Middle frontal gyrus (tissue), 1 donor: ENCODE measurements around the gene DNAJC8.

Source experiments
- DNase-seq: peaks from one replicate; pipeline ENCODE4 v3.0.0-alpha.2; 2015; ENCODE audit warnings: low spot score; ENCODE audit errors: extremely low spot score

DNAJC8 gene

DNA sequence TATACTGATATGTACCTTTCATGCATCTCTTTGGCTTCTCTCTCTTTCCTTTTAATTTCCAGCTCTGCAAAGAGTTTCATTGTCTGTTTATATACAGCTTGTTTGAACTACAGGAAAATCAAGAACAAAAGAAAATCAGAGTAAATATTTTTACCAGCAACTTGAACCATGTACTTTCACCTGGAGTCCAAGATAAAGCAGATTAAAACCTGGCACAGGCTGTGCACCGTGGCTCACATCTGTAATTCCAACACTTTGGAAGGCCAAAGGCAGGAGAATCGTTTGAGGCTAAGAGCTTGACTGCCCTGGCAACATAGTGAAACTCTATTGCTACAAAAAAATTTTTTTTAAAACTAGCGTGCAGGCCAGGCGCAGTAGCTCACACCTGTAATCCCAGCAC, 27.6 kb downstream of the DNAJC8 start:
- no peak for DNase-seq

DNA sequence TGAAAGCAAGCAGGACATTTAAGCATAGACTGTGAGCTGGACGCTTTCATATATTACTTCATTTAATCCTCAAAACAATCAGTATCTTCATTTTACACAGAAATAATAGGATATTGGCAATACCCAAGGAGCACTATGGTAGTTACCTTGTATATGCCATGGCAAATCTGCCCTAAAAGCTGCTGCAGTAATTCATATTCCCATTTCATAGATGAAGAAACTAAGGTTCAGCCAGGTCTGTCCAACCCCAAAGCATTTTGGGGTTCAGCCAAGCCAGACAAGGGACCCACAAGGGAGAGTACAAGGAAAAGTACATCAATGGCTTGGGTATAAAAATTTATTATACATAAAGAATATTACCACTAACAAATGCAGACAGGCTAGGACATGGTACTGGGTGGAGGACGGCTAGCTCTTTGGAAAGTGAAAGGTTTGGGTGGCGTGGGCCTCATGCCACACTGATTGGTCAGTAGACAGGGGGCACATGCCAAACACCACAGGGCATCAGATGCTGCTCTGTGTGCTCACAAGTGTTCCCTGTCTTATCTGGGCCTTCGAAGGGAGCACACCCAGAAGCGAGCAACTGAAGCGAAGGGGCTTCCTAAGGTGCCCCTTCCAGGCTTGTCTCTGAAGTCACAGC, 32.5 kb downstream of the DNAJC8 start:
- no peak for DNase-seq

DNA sequence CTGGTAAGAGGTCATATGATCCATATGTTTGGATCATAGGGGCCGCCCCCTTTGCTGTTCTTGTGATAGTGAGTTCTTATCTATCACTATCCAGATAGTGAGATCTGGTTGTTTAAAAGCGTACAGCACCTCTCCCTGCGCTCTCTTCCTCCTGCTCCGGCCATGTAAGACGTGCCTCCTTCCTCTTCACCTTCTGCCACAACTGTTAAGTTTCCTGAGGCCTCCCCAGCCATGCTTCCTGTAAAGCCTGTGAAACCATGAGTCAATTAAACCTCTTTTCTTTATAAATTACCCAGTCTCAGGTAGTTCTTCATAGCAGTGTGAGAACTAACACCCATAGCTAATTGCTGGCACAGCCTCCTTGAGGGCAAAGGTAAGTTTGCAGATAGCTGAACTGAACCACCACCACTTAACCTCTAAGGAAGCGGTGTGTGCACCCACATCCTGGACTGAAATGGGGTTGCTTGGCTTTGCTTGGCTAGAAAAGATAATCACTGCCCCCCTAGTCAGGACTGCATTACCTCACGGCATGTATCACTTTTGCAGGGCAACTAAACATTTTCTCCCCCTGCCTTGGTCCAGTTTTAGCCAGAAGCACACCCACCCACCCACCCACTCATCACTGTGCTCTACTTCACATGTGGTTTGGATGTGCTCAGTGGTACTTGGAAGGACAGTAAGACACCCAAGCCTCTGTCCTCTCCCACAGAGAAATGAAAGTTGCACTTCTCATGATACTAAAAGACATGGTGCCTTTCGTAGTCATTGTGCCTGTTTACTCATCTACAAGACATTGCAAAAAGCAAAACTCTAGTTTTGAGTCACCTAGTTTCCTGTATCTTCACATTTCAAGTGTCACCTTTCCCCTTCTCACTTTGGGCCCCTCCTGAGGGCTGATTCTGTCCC, 33.2 kb downstream of the DNAJC8 start:
- DNase-seq, result no peak

DNA sequence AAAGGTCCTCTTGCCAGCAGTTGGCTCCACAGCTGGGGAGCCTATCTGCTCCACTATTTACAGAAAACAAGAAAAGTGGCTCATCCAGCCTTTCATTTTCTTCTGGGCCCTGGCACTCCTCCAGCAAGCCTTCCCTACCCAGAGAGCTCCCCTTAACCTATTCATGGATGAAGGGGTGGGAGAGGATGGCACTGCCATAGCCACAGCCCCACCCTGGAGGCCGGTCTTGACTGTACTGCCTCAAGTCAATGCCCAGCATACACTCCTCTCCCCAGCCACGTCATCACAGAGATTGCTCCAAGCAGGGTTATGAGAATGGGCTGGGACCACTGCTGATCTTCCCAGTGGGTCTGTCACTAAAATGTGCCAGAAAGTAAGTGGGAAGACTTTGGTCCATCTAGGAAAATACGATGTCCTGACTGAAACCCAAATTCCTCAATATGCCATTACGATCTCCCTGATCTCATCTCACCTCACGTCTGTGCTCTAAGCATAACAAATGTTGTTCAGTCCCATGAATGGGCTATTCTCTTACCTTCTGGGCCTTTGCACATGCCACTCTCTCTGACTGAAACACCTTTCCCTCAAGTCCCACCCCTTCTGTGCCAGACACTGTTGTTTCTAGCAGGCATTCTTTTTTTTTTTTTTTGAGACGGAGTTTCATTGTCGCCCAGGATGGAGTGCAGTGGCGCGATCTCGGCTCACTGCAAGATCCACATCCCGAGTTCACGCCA, 35.0 kb downstream of the DNAJC8 start:
- no peak for DNase-seq

DNA sequence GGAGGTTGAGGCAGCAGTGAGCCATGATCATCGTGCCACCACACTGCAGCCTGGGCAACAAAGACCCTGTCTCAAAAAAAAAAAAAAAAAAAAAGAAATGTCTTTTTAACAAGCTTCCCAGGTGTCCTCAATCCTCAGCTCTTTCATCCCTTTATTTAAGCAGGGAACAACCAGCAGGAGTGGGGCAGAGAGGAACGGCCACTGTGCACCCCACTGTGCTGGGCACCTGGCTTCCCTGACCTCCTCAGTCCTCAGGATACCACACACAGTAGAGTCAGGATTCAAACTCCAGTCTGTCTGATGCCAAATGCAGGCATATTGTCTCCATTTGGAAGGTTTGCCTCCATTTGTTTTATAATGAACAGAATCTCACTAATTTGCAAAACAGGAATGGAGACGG, 36.5 kb downstream of the DNAJC8 start:
- no peak for DNase-seq

DNA sequence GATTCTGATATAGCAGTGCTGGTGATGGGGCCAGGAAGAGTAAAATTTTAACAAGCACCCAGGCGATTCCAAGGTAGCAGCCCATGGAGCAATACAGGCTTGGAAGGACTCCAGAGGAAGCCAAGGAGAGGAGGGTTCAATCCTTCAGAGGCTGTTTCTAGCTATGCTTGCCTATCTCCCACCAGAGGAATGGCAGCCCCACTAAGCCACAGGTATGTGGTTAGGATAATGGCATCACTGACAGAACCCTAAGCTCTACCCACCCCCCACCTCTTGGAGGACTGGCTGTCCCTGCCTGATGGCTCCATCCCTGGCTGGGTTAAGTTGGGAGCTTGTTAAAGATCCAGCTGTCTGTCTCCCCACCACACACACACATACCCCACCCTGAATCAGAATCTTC, 37.0 kb downstream of the DNAJC8 start:
- no peak for DNase-seq

DNA sequence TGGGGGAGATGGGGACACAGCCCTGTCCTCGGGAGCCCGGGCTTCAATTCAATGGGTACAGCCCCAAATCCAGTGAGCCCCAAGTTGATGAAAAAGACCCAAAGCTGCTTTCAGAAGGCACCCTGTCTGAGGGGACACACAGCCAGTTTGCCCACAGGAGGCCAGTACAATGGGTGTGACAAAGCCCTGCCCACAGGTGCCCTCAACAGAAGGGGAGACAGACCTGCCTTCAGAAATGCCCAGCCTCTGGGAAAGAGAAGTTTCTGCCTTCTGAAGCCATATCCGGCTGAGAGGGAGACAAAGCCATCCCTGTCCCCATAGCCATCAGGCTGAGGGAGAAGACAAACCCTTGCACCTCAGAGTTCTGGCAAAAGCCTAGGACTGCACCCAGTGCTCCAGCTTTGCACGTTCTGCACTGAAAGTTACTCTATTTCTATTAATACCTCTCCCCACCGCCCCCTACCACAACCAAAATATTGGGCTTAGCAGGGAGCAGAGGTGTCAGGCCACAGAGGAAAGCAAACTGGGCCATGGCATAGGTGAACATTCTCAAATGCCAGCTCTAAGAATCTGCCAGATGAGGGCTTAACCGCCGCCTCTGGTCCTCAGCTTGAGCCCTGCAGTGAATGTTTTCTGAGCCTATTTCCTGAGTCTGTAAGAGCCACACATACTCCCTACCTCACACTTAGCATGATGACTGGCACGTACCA, 38.3 kb downstream of the DNAJC8 start:
- DNase-seq, result no peak

DNA sequence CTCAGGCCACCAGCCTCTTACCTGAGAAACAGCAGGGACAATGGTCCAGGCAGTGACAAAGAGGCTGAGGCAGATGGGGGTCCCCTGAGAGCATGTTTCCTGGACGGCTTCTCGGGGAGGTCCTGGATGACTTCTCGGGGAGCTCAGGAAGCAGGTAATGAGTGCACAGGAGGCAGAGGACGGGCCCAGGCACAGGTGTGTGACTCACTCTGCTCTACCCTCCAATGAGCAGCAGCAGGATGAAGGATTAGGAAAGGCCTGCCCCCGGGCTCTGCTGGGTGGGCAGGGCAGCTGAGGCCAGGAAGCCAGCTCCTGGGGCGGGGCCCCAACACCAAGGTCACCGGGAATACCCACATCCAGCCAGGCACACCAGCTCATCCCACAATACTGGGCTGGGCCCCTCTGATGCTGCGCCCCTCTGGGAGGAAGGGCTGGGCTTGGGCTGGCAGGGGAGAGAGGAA, 39.1 kb downstream of the DNAJC8 start:
- DNase-seq, result no peak

DNA sequence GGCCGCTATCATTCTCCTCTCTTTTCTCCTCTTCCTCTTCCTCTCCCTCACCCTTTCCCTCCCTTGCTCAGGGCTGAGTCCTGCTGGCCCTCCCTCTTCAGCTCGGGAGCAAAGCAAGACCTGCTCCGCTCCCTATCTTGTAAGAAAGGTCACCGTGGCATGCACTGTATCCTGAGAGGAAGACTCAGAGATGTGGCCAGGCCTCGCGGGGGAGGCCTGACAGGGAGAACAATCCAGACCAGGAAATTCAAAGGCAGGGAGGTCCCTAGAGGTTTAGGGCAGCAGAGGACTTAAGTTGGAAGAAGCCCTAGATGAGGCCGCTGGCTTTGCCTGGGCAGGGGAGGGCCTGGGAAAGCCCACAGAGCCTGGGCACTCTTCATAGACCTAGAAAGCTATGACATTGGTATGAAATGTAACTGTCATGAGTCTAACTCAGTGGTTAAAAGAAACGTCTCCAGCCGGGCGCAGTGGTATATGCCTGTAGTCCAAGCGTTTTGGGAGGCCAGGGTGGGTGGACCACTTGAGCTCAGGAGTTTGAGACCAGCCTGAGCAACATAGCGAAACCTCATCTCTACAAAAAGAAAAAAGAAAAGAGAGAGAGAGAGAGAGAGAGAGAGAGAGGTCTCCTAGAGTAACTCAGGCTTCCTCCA, 41.7 kb downstream of the DNAJC8 start:
- DNase-seq, result no peak

DNA sequence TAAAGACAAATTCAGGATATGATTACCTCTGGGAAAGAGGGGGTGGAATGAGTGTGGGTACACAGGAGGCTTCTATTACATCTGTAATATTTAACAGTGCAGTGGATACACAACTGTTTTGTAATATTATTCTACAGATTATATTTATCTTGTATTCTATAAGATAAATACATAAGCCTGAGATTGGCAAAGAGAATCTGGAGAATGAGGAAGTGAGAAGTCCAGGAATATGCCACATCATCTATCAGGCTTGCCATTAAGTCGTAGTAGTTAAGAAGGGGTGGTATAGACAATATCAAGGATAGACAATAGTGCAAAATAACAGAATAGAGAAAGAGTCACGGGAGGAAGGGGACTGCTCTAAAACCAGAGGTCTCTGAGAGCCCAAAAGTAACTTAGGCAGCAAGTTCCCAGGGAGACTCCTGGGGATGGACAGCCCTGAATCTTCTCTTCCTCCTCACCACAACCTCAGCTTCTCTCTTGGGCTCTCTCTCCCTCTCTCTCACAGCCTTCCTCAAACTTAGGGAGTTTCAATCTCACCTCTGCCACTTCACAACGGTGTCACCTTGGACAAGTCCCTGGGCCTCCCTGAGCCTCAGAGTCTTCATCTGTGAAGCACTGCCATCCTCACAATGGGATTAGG, 42.4 kb downstream of the DNAJC8 start:
- DNase-seq, result no peak

DNA sequence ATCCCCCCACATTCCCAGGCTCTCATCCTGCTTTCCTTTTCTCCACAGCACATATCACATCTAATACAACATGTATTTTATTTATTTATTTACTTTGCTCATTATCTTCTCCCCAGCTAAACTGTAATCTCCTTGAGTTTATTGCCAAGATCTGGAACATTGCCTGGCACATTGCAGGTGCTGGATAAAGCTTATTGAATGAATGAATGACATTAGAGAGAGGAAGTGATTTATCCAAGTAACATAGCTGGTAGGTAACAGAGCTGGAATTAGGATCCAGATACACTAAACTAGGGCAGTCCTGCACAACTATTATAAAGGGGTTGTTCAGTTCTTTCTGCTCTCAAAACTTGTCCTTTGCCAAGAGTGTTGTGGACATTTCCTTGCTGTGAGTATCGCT, 47.8 kb downstream of the DNAJC8 start:
- DNase-seq, result no peak

DNA sequence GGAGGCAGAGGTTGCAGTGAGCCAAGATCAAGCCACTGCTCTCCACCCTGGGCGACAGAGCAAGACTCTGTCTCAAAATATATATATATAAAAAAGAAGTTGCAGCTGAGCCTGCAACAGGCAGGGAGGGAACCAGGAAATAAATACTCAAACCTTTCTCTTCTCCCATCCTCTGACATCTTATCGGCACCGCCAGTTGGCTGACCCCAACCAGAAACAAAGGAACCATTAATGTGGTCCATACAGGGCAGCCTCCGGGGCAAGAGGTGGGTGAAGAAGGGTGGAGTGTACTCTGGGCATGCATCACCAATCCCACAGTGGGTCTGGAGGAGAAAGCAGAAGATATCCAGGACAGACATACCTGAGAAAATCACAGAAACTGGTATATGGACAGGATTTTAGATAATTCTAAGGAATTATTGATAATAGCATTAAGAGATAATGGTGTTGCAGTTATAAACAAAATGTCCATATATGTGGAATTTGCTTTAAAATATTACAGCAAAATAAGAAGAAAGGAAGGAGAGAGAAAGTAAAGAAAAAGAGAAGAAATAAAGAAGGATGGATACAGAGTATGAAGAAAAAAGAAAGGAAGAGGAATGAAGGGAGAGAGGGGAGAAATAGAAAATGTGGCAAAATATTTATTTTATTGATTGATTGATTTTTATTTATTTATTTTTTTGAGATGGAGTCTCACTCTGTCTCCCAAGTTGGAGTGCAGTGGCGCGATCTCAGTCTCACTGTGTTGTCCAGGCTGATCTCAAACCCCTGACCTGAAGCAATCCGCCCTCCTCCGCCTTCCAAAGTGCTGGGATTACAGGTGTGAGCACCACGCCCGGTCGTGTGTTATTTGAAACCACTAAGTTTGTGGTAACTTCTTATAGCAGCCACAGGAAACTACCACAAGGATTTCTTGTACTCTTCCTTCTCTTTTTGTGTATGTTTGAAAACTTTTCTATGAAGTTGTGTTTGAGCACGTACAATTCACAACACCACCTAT, 52.2 kb downstream of the DNAJC8 start:
- DNase-seq, result no peak

DNA sequence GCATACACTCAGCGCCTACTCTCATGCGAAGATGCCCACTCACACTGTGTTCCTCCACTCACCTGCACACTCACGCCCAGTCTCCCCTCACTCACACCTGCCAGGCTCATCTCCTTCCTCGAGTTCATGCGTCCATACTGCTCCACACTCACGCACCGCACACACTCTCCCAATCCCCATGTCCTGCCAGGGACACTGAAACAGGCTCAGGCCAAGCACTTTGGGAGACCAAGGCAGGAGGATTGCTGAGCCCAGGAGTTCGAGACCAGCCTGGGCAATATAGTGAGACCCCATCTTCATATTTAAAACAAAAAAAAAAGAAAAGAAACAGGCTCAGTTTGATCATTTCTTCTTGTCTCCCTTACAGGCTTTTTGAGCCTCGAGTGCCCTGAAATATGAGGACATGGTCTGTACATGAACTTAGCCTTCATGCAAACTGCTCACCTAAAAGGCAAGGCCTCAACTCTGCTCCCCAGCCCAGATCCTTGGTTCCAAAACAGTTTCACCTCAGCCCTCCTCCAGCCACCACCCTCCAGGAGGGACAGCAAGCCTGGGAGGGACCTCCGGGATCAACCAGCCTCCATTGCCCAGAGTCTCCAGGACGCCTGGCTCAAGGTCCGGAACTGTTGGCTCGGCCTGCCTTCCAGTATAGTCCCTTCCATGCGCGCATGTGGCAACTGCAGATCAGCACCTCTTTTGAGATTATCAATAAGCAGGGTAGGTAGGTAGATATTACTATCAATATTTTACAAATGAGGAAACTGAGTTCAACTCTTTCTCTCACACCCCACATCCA, 53.9 kb downstream of the DNAJC8 start:
- DNase-seq, result no peak

DNA sequence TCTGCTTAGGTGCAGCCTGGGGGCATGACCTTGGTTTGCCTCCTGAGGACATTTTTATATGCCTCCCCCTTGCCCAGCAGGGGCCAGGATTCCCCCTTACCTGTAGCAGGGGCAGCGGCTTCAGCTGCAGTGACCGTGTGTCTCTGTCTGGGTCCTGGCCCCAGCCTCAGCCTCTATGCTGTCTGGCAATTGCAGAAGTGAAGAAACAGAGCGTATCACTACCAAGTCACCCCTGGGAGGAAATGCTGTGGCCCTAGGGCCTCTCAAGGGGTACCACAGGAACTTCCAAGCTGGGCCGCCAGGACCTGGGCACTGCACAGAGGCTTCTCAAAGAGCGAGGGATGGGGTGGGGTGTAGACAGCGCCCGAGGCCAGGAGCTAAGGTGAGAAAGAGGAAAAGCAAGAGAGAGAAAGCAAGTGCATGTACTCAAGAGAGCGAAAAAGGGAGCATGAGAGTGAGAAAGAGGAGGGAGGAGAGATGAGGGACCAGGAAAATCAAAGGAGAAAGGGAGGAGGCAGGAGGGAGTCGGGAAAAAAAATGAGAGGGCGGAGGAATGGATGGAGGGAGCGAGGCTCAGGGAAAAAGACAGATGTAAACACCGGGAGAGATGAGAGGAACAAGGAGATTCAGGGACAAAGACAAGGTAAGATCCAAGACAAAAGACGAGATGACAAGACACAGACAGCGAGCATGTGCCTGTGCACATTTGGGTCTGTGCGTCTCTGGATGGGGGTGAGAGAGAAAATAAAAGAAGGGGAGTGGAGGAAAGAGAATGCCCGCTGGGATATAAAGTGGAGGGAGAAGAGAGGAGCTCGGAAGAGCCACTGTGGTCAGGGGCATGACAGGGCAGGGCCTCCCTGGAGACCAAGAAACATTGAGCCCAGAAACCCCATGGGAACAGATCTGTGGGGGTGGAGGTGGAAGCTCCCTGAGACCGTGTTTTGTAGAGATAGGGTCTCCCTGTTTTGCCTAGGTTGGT, 56.0 kb downstream of the DNAJC8 start, which contains the start of gene PTAFR:
PTAFR (minus strand) TSS at position 199 of the 979 bp plus-strand sequence. CDS start 25,669 bp downstream, outside the sequence.
- DNase-seq, result no peak

DNA sequence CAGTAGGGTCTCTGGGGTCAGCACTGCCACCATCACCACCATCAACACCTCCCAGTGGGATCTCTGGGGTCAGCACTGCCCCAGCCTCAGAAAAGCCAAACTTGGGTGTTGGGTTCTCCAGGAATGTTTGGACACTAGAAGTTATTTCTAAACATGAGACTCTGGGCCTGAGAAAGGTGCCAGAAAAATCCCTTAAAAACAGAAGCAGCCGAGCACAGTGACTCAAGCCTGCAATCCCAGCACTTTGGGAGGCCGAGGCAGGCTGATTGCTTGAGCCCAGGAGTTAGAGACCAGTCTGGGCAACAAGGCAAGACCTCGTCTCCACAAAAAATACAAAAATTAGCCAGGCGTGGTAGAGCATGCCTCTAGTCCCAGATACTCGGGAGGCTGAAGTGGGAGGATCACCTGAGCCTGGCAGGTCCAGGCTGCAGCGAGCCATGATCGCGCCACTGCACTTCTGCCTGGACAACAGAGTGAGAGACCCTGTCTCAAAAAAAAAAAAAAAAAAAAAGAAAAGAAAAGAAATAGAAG, 56.8 kb downstream of the DNAJC8 start:
- no peak for DNase-seq

DNA sequence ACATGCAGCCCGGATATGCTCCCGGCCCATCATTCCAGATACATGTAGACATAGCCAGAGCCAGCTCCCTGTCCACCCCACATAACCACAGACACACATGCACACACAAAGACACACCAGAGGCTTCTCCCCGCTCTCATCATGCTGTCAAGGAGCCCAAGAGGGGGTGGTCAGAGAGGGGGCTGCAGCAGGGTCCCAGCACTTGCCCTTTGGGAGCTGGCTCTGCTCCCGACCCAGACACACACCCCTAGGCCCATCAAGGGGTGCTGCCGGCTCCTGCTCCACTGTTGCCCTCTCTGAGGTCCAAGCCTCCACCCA, 58.9 kb downstream of the DNAJC8 start:
- DNase-seq, result no peak
